ENCODE data around the gene PTRH2.

DNA sequence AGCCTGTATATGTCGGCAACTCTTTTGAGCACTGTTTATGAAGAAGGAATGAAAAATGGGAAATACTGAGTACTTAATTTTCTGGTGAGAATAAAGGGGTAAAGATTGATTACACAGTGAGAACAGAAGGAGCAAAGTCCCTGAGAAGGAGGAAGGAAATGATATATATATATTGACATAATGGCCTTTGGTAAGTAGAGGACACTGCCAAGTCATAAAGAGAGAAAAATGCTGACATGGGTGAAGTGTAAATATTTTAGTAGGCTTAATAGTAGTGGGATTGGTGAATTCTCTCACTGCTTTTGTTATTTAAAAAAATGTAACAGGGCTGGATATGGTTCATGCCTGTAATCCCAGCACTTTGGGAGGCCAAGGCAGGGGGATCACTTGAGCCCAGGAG, 16.4 kb upstream of the PTRH2 start:
- TF ChIP-seq, protein P1, sequence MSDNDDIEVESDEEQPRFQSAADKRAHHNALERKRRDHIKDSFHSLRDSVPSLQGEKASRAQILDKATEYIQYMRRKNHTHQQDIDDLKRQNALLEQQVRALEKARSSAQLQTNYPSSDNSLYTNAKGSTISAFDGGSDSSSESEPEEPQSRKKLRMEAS (IDR thresholded peaks at IDR 0.05), result no peak
- TF ChIP-seq ELK1 (IDR thresholded peaks at IDR 0.05; ENCODE audit: low read depth, low read length), result no peak
- no peak for TF ChIP-seq KDM1A (IDR thresholded peaks at IDR 0.05; ENCODE audit: low read depth)
- TF ChIP-seq RAD21 (conservative IDR thresholded peaks at IDR 0.05 in 1 of 2, IDR thresholded peaks at IDR 0.05 in 1 of 2), result no peak
- TF ChIP-seq POLR2A (IDR thresholded peaks at IDR 0.05; ENCODE audit: low read length), result no peak
- no peak for TF ChIP-seq JUN (IDR thresholded peaks at IDR 0.05)
- TF ChIP-seq GATA3 (IDR thresholded peaks at IDR 0.05; ENCODE audit: borderline replicate concordance), result no peak
- TF ChIP-seq CTCF (IDR thresholded peaks at IDR 0.05), result no peak
